NOMO-1 (cell line): ENCODE results near the gene ADH7.
"Not testable (repeated sequence)": the region's sequence is repeated elsewhere in the genome, so short reads cannot be mapped to it uniquely, and the experiment has no call there.

Experiments
- DNase-seq, 2 experiments: peaks; one replicate each; lab custom pipeline; 2025; ENCODE audit not compliant: unreplicated experiment in 2 of 2; lab: John Stamatoyannopoulos, UW

The ADH7 gene

DNA sequence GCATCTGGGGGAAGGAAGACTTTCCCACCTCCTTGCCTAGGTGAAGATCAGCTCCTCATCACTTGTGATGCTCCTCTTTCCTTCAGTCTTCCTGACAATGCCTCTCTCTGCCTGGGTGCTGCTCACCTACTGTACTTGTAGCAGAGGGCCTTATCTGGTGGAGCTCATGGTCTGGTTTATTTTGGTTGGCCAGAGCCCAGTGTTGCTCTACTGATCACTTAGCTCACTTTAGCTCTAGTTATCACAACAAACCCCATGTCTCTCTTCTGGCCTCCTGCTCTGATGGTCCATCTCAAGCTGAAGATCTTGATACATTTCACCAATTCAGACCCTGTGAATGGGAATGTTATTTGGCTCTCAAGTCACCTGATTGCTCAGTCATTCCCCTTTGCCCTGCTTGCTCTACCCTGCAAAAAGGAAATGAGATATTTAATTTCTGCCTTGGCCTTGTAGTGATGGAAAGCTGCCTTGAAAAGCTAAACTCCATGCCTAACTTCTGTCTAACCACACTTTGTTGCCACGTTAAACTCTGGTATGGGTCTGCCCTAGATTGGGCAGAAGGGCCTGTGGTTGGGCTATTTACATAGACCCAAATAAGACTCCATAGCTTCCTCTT, 52.3 kb downstream of the ADH7 start:
- DNase-seq, result no peak

DNA sequence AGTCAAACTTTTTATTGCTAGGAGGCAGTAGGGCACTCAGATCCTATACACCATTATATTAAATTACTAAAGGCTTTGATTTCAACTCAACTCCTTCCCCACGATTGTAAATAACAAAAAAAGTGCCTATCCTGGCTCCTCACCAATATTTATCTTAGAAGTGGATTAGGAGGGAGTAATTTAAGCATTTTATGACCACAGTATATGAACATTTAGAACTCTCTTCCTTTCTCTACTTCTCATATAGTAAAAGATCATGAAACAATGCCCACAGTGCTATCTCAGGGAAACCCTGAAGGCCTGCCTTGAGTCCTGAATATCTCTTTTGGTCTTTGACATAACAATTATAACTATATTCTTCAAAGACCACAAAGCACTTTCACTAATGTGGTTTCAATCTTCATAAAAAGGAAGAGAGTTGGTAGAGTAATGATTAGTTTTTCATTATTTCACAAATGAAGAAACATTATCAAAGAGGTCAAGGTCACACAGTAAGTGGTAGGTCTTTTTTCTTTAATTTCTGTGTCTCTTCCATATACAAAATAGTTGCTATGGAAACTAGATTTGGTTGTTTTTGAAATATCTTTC, 53.5 kb downstream of the ADH7 start:
- DNase-seq, result no peak

DNA sequence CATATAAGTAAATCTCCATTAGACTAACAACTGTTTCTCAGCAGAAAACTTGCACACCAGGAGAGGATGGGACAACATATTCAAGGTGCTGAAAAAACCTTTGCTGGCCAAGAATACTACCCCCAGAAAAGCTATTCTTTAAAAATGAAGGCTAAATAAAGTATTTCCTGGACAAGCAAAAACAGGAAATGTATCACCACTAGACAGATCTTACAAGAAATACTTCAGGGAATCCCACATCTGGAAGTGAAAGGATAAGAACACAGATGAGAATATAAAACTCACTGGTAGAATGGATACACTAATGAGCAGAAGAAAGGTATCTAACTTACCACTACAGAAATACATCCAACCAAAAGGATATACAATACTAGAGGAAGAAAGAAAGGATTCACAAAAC, 55.6 kb downstream of the ADH7 start:
- no peak for DNase-seq

DNA sequence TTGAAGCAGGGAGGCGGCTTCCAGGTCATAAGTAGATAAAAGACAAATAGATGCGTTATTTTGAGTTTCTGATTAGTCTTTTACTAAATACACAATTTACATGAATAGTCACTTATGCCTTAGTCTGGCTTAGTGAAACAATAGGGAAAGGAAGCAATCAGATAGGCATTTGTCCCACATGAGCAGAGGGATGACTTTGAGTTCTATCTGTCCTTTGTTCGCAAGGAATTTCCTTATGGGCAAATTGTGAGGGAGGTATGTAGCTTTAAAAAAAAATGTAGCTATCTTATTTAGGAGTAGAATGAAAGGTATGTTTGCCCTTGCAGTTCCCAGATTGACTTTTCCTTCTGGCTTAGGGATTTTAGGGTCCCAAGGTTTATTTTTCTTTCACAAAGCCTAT, 56.3 kb downstream of the ADH7 start:
- no peak for DNase-seq

DNA sequence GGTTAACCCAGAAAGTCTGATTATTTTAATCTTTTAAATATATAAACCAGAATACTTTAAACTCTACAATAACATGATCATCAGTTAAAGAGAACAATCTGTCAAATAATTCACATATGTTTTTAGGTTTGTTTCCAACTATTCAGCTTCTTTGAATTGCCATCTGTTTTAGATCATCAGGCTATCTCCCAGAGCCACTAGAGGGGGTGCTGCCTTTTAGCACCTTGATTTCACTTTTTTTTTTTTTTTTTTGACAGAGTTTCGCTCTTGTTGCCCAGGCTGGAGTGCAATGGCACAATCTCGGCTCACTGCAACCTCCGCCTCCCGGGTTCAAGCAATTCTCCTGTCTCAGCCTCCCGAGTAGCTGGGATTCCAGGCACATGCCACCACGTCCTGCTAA, 57.8 kb downstream of the ADH7 start:
- DNase-seq, result not testable (repeated sequence)

DNA sequence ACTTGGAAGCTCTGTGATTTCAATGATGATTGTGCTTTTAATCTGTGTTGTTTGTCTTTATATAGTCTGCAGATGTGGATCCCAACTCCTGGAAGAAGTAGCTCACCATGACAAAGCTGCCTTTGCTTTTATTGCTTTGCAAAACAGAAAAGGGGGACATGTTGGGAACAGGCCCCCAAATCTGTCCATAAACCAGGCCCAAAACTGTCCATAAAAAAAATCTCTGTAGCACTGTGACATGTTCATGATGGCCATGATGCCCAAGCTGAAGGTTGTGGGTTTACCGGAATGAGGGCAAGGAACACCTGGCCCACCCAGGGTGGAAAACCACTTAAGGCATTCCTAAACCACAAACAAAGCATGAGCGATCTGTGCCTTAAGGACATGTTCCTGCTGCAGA, 62.7 kb downstream of the ADH7 start:
- not testable (repeated sequence) for DNase-seq

DNA sequence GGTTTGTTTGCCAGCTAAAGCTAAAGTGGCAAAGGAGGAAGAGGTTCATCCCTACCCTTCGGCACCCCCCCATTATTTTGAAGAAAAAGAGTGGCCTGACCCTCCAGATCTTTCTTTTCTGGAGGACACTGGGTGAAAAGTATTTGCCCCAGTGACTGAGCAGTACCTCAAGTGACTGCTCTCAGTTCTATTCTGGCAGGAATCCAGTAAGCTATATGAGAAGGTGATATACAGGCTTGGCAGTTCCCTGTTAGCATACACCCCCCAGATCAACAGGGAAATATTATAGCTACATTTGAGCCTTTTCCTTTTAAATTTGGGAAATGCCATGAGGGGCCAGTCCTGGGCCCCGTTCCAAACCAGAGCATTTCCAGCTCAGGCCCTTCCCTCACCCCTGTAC, 67.3 kb downstream of the ADH7 start:
- not testable (repeated sequence) for DNase-seq

DNA sequence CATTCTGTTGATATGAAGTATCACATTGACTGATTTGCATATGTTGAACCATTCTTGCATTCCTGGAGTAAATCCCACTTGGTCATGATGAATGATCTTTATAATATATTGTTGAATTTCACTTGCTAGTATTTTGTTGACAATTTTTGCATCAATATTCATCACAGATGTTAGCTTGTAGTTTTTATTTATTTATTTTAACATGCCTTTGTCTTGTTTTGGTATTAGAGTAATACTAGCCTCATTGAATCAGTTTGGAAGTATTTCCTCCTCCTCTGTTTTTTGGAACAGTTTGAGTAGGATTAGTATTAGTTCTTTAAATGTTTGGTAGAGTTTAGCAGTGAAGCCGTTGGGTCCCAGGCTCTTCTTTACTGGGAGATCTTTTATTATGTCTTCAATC, 68.7 kb downstream of the ADH7 start:
- DNase-seq, result no peak

DNA sequence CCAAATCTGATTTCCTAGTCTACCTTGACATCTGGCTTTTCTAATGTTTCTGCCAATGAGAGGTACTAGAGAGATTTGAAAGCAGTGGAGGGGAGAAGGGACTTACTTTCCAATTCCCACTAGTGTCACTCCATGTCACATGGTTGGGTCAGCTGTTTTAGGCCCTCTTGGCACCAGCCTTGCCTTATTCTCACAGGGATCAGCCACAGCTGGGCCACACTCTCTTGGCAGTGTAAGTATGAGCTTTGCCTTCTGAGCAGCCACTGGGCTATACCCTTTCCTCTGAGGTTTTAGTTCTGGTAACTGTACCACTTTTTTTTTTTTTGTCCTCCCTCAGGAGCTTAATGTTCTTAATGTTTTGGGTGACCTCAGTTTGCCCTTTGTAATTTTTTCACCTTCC, 72.4 kb downstream of the ADH7 start:
- DNase-seq, result no peak
